Activated CD4-positive, CD25-positive, alpha-beta regulatory T cell treated with anti-CD3 and anti-CD28 coated beads, Interleukin-2, amount 50 U/mL, for 16 hours (primary cell): Measurements from ENCODE around the gene HOXA13.

Experiments used
- DNase-seq: peaks from one replicate; pipeline ENCODE4 v3.0.0-alpha.2; 2020; ENCODE audit warnings: low read depth, low spot score

Gene HOXA13

DNA sequence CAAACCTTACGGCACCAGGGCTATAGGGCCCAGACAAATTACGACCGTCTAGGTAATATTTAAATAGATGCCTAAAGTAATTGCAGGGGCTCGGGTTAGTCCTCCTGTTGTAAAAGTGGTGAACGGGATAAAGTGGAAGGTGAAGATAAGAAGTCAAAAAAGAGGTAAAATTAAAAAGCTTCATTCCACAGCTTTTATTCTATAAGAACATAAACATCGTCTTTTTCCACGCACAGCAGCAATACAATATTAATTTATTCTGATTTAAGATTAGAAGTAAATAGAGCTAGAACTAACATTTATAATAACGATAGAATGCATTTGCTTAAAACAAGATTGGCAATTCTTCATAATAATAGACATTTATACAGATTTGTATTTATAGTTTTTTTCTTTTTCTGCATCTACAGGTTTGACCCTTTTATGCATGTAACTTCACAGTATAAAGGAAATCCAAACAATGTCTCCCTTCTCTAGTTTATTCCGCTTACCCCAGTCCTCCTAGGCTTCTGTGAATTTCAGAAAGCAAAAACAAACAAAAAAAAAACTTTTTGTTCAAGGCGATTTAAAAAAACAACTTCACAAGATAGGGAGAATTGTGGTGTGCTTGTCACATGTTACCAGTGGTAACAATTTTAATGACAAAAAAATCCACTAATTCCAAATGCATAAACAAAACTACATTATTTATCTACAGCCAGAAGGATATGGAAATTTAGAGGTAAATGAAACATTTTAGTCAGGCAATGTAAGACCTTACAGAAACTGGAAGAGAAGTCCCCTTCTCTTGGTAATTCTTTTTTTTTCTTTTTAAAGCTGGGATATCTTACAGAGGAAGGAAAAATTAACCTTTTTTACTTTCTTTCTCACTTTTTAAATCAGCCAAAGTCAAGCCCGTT is 29.2 kb downstream of the HOXA13 start:
- DNase-seq, result no peak

DNA sequence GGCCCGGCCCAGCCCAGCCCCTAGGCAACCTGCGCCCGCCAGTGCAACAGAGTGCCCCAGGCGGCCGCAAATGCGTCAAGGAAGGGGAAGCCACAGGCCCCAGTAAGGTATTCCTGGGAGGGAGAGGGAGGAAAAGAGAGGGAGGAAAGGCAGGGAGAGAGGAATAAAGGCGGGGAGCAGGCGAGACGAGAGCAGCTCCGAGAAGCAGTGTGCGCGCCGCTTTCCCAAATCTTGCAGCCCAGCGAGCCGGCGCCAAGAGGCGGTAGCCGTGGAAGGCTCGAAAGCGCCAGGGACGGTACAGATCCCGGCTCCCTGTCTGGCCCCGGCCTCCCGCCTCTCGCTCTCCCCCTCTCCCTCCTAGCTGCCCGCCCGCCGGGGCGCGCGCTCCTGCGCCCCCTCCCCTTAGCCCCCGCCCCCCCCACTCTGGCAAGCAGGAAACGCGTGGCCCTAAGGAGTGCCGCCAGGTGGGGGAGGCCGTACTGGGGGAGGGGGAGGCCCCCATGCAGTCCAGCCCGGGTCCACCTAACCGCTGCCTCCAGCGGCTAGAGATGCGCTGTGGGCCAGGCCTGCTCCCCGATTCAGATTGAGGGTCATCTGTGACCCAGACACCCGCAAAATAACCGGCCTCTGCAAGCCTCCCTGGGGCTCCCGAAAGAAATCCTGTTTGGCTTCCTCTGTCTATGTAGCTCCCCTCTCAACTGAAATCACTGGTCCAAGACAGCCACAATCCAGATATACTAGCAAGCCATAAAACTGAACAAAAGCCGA is 30.0 kb downstream of the HOXA13 start:
- DNase-seq, result no peak

DNA sequence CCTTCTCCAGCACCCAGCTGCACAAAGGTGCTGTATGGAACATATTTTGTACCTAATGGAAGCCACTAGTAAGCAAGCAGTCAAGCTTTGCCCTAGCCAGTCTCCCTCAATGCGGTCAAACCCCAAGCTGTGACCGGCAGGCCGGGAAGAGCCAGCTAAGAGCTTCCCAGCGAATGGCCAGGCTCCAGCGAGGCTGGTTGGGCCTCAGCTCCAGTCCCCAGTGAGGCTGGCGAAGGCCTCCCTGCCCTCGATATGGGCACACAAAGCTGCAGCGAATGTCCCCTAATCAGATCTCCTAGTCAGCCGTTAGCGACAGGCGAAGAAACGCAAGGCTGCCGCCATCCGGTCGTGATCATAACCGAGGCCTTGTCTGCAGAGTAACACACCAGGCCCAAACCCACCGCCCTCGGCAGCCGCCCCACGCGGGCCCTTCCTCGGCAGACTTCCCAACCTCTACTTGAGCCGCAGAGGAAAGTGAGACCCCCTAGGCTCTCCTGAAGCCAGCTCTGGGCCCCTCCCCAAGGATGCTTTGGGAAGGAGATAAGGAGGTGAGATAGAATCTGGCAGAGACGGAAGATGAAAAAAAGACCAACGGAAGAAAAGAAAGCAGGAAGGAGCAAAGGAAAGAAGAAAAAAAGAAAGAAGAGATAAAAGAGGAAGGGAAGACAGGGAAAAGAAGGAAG is 31.5 kb downstream of the HOXA13 start:
- no peak for DNase-seq

DNA sequence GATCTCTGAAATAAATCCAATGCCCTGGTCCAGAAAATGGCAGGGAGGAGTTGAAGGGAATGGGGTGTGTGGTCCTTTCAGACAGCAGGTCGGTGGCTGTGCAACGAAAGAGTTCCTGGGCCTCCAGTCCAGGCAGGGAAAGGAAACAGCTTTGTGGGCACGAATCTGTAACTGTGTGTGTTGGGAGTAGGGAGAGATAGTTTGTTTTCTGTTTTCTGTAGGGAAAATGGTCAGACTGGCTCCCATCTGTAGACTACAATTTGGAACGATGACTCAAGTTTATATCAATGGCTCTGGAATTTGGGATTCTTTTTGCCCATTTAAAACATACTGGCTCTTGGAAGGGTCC is 32.0 kb downstream of the HOXA13 start:
- DNase-seq, result no peak

DNA sequence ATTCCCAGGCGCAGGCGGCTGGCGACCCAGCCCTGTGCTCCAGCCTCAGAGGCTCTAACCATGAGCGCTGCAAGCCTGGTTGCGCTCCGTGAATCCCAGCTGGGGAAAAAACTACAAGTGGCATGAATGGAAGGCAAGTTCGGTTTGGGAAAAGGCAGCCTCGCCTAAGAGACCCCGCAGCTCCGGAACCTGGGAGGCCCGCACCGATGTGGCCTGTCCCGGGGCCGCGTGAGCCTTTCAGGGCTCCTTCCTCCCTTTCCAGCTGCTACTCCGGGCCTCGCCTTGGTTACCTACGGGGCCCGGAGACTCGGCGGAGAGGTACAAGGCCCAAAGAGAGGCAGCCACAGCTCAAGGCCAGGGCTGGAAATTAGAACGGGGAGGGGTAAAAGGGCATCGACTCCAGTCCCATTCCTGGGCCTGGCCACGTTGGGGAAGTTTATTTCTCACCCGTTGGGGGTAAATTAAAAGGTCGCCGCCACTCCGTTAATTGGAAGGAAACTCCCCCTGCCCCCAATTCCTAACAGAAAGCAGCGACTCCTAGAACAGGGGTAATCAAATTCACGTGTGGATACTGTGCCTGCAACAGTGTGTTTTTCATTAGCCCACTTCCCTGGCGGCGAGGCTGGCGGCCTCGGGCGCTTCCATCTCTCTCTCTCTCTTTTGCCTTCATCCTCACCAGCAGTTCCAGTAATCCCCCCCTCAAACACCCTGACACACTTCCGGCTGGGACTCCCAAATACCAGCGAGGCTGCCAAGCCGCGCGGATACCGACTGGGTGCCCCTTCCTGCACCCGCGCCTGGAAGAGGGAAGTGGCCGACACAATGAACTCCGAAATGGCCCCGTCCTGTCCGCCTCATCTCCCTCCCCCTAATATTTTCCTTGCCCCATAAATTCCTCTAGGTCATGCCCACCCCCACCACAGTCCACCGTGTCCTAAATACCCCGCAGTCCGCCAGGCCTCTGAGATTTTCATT is 33.1 kb downstream of the HOXA13 start:
- no peak for DNase-seq

DNA sequence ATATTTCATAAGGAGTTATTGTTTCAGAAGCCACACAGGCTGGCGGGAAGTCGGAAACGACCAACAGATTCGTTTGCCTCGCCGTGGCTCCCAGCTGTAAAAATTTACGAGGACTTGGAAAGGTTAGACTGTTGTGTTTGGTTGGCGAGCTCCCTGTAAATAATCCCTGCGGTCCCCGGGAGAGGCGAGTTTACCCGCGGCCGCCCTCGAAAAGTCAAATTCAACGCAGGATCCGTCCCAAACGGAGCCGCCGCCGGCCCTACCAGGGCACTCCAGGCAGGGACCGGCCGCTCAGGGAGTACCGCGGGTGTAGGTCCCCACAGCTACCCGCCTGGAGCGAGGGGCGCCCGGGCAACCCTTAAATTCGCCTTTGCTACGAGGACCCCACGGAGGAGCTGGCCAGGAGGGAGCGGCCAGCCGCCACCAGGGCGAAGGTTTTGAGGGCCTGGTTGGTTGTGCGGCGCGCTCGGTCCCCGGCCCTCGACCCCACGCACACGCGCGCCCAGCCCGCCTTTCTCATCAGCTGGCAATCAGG is 33.8 kb downstream of the HOXA13 start:
- no peak for DNase-seq

DNA sequence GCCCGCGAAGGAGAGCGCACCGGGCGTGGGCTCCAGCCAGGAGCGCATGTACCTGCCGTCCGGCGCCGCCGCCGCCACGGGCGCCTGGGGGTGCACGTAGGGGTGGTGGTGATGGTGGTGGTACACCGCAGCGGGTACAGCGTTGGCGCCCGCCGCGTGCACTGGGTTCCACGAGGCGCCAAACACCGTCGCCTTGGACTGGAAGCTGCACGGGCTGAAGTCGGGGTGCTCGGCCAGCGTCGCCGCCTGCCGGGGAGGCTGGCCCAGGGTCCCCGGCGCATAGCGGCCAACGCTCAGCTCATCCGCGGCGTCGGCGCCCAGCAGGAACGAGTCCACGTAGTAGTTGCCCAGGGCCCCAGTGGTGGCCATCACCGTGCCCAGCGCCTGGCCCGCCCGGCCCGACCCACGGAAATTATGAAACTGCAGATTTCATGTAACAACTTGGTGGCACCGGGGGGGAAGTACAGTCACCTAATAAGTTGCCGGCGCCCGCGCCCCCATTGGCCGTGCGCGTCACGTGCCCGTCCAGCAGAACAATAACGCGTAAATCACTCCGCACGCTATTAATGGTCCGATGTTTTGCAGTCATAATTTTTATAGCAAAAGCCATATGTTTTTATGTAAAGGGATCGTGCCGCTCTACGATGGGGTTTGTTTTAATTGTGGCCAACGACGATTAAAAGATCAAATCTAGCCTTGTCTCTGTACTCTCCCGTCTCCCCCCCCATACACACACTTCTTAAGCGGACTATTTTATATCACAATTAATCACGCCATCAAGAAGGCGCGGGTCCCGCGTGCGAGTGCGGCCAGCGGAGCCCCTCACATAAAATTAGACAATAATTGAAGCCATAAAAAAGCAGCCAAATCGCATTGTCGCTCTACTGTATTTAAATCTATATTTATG is 34.5 kb downstream of the HOXA13 start, which contains the start of gene HOXA9:
Gene HOXA9 (minus strand): TSS at position 449 of the 907 bp plus-strand sequence. CDS start 80 bp downstream, at position 369.
- DNase-seq, result no peak

DNA sequence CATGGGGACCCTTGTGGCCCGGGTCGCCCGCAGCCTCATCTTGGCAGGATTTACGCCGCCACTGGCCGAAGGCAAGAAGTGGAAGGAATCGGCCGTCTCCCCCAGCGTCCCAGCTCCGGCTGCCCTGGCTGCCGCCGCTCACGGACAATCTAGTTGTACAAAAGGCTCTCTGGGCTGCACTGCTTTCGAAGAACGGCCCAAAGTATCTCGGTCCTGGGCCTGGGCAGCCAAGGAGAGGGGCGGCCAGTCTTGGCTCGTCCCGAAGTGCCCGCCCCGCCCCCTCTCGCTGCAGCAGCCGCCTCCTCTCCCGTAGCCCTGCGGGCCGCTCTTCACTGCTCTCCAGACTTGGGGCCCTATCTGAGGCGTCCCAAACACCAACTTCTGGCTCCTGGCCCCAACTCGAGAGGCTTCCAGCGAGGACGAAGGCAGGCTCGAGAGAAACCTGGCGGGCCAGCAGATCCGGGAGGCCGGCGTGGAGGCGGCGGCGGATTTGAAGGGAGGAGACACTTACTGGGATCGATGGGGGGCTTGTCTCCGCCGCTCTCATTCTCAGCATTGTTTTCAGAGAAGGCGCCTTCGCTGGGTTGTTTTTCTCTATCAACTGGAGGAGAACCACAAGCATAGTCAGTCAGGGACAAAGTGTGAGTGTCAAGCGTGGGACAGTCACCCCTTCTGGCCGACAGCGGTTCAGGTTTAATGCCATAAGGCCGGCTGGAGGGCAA is 35.4 kb downstream of the HOXA13 start:
- no peak for DNase-seq

DNA sequence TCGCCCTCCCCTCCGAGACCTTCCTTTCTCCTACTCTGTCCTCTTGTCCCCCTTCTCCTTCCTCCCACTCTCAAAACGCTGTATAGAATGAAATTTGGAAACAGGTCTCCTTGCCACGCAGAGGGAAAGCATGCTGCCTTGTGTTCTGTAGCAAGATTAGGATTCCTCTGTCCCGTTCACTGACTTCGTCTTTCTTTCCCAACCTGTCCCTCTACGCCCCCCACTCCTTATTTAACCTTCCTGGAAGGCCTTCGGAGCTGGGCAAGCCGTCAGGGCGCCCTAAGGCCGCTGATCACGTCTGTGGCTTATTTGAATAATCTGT is 35.9 kb downstream of the HOXA13 start:
- no peak for DNase-seq

DNA sequence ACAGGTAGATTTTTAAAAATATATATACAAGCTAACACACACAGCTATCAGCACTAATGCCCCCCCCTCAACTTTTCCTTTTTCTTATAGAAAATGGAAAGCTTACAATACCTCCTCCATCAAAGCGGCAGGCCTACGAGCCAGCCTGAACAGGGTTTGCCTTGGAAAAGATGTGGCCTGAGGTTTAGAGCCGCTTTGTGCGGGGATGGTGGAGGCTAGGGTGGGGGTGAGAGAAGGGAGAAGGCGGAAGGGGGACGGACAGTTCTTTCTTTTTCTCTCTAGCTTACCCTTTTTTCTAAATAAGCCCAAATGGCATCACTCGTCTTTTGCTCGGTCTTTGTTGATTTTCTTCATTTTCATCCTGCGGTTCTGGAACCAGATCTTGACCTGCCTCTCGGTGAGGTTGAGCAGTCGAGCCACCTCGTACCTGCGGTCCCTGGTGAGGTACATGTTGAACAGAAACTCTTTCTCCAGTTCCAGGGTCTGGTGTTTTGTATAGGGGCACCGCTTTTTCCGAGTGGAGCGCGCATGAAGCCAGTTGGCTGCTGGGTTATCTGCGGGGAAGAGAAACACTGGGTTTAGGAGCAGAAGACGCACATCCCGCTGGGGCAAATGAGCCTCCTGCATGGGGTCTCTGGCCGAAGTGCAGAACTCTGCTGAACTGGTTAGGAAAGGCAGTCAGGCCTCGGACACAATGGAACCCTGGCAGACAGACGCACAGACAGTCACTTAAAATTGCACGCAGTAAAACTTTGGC is 36.4 kb downstream of the HOXA13 start:
- DNase-seq, result no peak

DNA sequence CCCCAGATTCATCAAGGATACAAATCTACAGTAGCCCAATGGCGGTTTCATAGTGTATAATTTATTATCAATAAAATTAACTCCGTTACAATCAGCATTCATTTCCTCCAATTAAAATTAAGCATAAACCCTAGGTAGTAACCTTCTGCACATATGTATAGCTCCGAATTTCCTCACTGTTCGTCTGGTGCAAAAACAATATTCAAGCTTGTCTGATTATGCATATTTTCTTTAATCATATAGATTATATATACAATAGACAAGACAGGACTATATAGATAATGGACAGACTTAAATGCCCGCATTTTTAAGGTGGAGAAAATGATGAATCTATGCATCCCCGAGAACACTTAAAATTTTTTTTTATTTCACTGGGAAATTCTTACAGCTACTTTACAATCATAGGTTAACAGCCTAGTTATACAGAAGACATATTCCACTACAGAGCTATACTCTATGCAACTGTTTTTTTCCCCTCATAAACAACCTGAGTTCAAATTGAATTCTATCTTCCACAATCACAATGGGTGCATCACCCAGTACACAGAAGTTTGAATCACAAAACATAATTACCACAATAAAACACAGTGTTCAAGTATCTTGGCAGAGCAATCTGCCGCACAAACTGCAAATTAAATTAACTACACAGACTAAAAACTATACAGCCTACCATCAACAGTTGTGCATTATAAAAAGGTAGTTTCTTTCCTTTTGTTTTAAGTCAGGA is 37.2 kb downstream of the HOXA13 start:
- no peak for DNase-seq

DNA sequence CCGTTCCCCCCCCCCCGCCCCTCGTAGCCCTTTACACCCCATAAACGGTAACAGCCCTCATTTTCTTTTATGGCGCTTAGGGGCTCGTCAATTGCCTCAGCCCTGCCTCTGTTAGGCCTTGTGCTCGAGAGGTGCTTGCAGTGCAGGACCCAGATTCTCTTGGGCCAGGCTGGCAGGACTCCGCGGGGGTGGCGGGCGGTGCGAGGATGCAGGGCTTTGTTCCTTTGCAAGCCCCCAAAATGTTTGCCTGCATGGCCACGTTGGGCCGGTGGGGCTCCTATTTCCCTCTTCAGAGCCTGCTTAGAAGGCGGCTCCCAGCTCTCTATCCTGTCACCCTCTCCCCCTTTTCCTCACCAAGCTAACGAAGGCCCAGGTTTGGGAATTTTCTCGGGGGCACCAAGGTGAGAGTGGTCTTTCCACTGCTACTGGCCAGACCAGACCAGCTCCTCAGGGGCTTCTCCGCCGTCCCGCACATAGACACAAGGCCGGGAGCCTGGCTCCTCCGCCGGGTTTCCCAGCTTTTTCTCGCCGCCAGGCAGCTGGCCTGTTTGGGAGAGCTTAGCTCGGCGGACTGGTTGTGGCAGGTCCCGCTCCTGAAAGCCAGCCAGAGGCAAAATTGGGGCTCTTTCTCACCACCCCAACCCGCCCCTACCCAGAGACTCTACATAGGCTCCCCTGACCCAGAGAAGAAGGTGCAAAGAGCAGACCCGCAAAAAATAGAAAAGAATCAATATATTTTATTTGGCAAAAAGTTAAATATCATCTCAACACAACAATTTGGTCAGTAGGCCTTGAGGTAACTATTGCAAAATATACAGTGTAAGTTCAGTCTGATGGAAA is 38.0 kb downstream of the HOXA13 start:
- DNase-seq, result no peak

DNA sequence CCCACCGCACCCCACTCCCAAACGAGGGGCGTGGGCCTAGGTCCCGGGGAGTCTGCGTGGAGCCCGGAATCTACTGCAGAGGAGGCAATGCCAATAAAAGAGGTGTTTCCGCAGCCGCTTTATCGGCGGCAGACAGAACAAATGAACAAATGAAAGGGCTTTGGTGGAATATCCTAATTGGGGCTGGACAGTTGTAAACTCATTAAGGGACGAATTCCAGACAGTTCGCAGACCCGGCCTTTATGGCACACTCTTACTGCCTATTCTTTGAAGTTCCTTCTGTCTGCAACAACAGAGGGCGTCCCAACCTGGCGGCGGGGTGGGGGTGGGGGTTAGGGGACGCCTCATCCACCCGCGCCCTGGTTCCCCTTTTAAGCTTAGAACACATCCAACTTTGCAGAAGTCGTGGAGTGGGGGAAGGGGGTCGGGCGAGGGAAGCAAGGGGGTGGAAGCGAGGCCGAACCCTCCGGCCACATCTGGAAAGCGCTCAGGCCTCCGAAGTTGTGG is 38.6 kb downstream of the HOXA13 start:
- no peak for DNase-seq

DNA sequence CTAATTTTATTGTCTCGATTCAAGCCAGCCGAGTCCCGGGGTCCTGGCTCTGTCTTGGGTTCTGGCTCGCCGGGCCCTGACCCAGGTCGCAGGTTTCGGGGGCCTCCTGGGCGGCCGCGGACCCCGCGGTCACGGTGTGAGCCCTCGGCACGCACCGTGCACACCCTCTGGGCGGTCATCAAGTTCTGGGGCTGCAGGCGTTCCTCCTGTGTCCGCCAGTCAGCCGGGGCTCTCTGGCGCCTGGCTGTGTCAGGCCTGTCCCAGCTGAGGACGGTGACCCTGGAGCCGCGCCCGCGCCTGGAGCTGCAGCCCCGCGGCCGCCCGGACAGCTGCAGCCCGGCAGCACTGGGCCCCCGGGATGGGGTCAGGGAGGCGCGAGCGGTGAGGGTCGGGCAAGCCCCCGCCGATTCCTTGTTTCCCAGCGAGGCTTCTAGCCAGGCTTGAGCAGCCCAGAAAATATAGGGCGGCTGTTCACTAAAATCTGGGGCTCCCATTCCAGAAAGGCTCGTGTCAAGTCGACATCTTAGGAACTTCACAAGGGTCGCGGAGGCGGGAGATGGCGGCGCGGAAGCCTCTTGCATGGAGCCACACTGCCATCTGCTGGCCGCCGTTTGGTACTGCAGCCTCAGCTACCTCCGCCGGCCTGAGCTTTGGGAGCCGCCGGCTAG is 39.2 kb downstream of the HOXA13 start:
- DNase-seq, result peak; percentile 64

DNA sequence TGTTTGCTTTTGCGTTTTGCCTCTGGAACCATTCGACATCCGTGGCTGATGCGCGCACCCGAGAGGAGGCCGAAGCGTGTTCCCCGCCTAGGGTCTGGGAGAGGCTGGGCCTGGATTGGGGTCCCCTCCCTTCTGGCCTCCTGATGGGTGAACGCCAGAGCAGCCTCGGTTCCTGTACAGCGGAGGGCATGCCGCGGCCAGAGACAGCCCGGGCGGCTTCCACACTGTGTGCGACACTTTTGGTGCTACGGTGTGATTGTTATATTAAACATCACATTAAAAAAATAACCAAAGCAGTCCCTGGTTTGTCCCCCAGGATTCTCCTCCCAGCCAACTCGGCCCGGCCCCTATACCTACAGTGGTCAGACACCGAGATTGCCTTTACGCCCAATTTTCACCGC is 39.7 kb downstream of the HOXA13 start:
- no peak for DNase-seq
